ENCODE measurements around the gene PDZRN4.

DNA sequence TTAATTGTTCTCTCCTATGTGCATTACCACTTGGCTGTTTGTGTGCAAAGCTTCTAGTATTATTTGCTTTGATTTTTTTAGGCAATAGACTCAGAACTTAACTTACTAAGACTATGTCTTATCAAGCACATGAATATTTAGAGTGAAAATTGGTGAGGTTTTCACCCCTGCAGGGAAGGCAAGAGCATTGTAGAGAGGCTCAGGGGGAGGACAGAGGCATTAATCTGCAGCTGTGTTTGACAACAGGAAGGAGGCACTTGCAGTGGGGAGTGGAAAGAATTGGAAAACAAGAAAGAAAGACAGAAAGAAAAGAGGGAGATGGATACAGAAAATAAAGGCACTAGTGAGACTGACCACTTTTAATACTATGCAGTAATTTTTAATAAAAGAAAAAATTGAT is 431.6 kb downstream of the PDZRN4 start:
- TF ChIP-seq, protein P1, sequence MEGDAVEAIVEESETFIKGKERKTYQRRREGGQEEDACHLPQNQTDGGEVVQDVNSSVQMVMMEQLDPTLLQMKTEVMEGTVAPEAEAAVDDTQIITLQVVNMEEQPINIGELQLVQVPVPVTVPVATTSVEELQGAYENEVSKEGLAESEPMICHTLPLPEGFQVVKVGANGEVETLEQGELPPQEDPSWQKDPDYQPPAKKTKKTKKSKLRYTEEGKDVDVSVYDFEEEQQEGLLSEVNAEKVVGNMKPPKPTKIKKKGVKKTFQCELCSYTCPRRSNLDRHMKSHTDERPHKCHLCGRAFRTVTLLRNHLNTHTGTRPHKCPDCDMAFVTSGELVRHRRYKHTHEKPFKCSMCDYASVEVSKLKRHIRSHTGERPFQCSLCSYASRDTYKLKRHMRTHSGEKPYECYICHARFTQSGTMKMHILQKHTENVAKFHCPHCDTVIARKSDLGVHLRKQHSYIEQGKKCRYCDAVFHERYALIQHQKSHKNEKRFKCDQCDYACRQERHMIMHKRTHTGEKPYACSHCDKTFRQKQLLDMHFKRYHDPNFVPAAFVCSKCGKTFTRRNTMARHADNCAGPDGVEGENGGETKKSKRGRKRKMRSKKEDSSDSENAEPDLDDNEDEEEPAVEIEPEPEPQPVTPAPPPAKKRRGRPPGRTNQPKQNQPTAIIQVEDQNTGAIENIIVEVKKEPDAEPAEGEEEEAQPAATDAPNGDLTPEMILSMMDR (conservative IDR thresholded peaks at IDR 0.05; ENCODE audit: low read length): no peak
- no peak for TF ChIP-seq EZH2phosphoT487 (IDR thresholded peaks at IDR 0.05; ENCODE audit: borderline replicate concordance)
